Measurements from ENCODE around the gene PRKAB2. TPM values are rescaled to one million over a fixed set of nuclear protein-coding genes. Genes with fewer than 3 reads are reported as not detected.
"Not testable (repeated sequence)": the region's sequence is repeated elsewhere in the genome, so short reads cannot be mapped to it uniquely, and the experiment has no call there.

PRKAB2 gene
- total RNA-seq, 1 experiment from 2014 or later, result 14.4 TPM

- TF ChIP-seq EZH2 (IDR thresholded peaks at IDR 0.05; ENCODE audit: borderline replicate concordance, low read depth, low read length, poor library complexity, severe bottlenecking), result no peak
- no peak for TF ChIP-seq CTCF (conservative IDR thresholded peaks at IDR 0.05; ENCODE audit: low read depth, low read length)
- H3K4me1 ChIP-seq (ENCODE audit: insufficient read depth, low read length, poor library complexity, severe bottlenecking), result no peaks in the 10 kb centered on the region
- ChIA-PET POLR2A (ENCODE audit: low non-redundant PET) (no interaction called here), CTCF (no interaction called here)
- no peaks in the 10 kb centered on the region for H3K36me3 ChIP-seq (ENCODE audit: insufficient read depth, low read length, poor library complexity, severe bottlenecking)
- H3K27ac ChIP-seq (ENCODE audit: low read depth, low read length, poor library complexity, severe bottlenecking), result no peak overlapping the region
- no peak for DNase-seq (ENCODE audit: low spot score)
- H3K27me3 ChIP-seq (replicated peaks; ENCODE audit: insufficient read depth, low read depth, low read length, poor library complexity), result no peaks in the 10 kb centered on the region
- H3K9me3 ChIP-seq (ENCODE audit: low read depth, low read length, poor library complexity, severe bottlenecking), result no peaks in the 10 kb centered on the region
- no peak overlapping the region for H3K4me3 ChIP-seq (ENCODE audit: low read depth, low read length, poor library complexity, severe bottlenecking)
- no TSS peak for BruUV-seq (replicated peaks)
- intact Hi-C loops (cut with micrococcal nuclease; ENCODE audit: unreplicated experiment), result no loop called here
Measured at GRCh38 chr1:147117109-147117508, 55.2 kb downstream of the PRKAB2 start.

- no peaks in the 10 kb centered on the region for H3K27me3 ChIP-seq (replicated peaks; ENCODE audit: insufficient read depth, low read depth, low read length, poor library complexity)
- intact Hi-C loops (cut with micrococcal nuclease; ENCODE audit: unreplicated experiment), result no loop called here
- H3K9me3 ChIP-seq (ENCODE audit: low read depth, low read length, poor library complexity, severe bottlenecking), result no peaks in the 10 kb centered on the region
- CTCF ChIA-PET, result no interaction called here
- H3K4me1 ChIP-seq (ENCODE audit: insufficient read depth, low read length, poor library complexity, severe bottlenecking), result no peaks in the 10 kb centered on the region
- DNase-seq (ENCODE audit: low spot score), result no peak
- no peak overlapping the region for H3K27ac ChIP-seq (ENCODE audit: low read depth, low read length, poor library complexity, severe bottlenecking)
- no peak overlapping the region for H3K4me3 ChIP-seq (ENCODE audit: low read depth, low read length, poor library complexity, severe bottlenecking)
- BruUV-seq (replicated peaks), result no TSS peak
- POLR2A ChIA-PET (ENCODE audit: low non-redundant PET), result no interaction called here
- H3K36me3 ChIP-seq (ENCODE audit: insufficient read depth, low read length, poor library complexity, severe bottlenecking), result no peaks in the 10 kb centered on the region
- no peak for TF ChIP-seq CTCF (conservative IDR thresholded peaks at IDR 0.05; ENCODE audit: low read depth, low read length)
- no peak for TF ChIP-seq EZH2 (IDR thresholded peaks at IDR 0.05; ENCODE audit: borderline replicate concordance, low read depth, low read length, poor library complexity, severe bottlenecking)
Measured at GRCh38 chr1:147115496-147115895, 56.8 kb downstream of the PRKAB2 start.

- H3K27ac ChIP-seq (ENCODE audit: low read depth, low read length, poor library complexity, severe bottlenecking); DNase-seq (ENCODE audit: low spot score); H3K9me3 ChIP-seq (ENCODE audit: low read depth, low read length, poor library complexity, severe bottlenecking); H3K36me3 ChIP-seq (ENCODE audit: insufficient read depth, low read length, poor library complexity, severe bottlenecking); BruUV-seq (replicated peaks); H3K4me1 ChIP-seq (ENCODE audit: insufficient read depth, low read length, poor library complexity, severe bottlenecking); intact Hi-C loops (cut with micrococcal nuclease; ENCODE audit: unreplicated experiment); POLR2A ChIA-PET (ENCODE audit: low non-redundant PET); H3K27me3 ChIP-seq (replicated peaks; ENCODE audit: insufficient read depth, low read depth, low read length, poor library complexity); CTCF ChIA-PET; H3K4me3 ChIP-seq (ENCODE audit: low read depth, low read length, poor library complexity, severe bottlenecking): not testable (repeated sequence)
Measured at GRCh38 chr1:147115079-147115478, 57.2 kb downstream of the PRKAB2 start.

- H3K9me3 ChIP-seq (ENCODE audit: low read depth, low read length, poor library complexity, severe bottlenecking); BruUV-seq (replicated peaks); H3K36me3 ChIP-seq (ENCODE audit: insufficient read depth, low read length, poor library complexity, severe bottlenecking); DNase-seq (ENCODE audit: low spot score); intact Hi-C loops (cut with micrococcal nuclease; ENCODE audit: unreplicated experiment); H3K4me1 ChIP-seq (ENCODE audit: insufficient read depth, low read length, poor library complexity, severe bottlenecking); H3K27ac ChIP-seq (ENCODE audit: low read depth, low read length, poor library complexity, severe bottlenecking); H3K4me3 ChIP-seq (ENCODE audit: low read depth, low read length, poor library complexity, severe bottlenecking); H3K27me3 ChIP-seq (replicated peaks; ENCODE audit: insufficient read depth, low read depth, low read length, poor library complexity); POLR2A ChIA-PET (ENCODE audit: low non-redundant PET): not testable (repeated sequence)
- CTCF ChIA-PET, result interaction anchor here (0.5 kb wide), 1 partner anchor 317 kb away, joined by 3 read pairs; no protein-coding TSS in a partner anchor
Measured at GRCh38 chr1:147114353-147114752, 57.9 kb downstream of the PRKAB2 start.

Data from A673 (cell line).